GM20000 (cell line): Measurements from ENCODE around the gene AKR1B15.

Experiments
- DNase-seq: peaks from one replicate; pipeline ENCODE4 v3.0.0; 2012; ENCODE audit warnings: low spot score
- TF ChIP-seq, protein P1 (sequence below): IDR thresholded peaks from 2 replicates; pipeline ENCODE4 v1.5.1; 2012; ENCODE audit warnings: mild to moderate bottlenecking, control low read depth; ENCODE audit errors: extremely low read depth, missing control alignments

AKR1B15 gene

DNA sequence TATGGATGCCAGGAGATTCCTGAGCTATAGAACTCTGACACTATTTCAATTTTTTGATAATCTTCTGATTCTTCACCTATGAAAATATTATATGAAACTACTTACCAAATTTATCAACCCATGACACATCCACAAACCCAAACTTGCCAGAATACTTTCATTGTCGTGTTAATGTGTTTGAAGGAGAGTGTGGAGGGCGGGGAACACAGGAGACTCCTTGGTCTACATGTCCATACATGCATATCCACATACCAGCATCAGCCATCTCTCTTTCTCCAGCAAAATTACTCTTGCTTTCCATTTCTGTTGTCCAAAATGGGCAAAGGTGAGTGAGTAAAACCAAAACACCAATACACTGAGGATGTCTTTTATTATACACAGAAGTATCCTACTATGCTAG, 74.3 kb downstream of the AKR1B15 start:
- DNase-seq, result no peak

GRCh38 chr7:134625550-134625949, 76.6 kb downstream of the AKR1B15 start:
- DNase-seq, result no peak
- TF ChIP-seq, protein P1, sequence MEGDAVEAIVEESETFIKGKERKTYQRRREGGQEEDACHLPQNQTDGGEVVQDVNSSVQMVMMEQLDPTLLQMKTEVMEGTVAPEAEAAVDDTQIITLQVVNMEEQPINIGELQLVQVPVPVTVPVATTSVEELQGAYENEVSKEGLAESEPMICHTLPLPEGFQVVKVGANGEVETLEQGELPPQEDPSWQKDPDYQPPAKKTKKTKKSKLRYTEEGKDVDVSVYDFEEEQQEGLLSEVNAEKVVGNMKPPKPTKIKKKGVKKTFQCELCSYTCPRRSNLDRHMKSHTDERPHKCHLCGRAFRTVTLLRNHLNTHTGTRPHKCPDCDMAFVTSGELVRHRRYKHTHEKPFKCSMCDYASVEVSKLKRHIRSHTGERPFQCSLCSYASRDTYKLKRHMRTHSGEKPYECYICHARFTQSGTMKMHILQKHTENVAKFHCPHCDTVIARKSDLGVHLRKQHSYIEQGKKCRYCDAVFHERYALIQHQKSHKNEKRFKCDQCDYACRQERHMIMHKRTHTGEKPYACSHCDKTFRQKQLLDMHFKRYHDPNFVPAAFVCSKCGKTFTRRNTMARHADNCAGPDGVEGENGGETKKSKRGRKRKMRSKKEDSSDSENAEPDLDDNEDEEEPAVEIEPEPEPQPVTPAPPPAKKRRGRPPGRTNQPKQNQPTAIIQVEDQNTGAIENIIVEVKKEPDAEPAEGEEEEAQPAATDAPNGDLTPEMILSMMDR, result no peak

More for the DNA sequence above, 74.3 kb downstream of the AKR1B15 start:
- TF ChIP-seq, protein P1, result no peak

GRCh38 chr7:134627109-134627774, 78.3 kb downstream of the AKR1B15 start:
- TF ChIP-seq, protein P1, result no peak
- no peak for DNase-seq

DNA sequence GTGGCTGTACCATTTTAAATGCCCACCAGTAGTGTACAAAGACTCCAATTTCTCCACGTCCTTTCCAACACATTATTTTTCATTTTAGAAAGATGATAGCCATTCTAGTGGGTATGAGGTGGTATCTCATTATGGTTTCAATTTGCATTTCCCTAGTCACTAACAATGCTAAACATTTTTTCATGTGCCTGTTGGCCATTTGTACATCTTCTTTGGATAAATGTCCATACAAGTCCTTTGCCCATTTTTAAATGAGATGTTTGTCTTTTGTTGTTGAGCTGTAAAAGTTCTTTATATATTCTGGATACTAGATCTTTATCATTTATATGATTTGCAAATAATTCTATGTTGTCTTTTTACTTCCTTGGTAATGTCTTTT, 78.9 kb downstream of the AKR1B15 start:
- DNase-seq, result no peak
- TF ChIP-seq, protein P1, result no peak

DNA sequence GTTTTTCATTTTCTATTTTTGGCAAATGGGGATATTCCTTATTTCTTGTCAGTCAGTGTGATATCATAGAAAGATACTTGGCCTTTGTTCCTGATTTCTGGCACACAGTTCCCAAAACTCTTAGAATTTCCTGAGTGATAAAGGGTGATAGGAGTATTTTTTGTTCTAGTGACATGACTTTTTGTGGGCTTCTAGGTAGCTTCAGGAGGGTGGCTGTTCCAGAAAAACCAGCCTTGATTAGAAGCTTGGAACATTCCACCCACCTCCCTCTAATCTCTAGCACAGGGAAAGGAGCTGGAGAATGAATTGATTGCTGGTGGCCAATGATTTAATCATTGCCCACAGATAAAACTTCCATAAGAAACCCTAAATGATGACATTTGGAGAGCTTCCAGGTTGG, 80.5 kb downstream of the AKR1B15 start:
- no peak for DNase-seq
- TF ChIP-seq, protein P1, result no peak
